ENCODE results near the gene CENPP.

- TF ChIP-seq CTCF (IDR thresholded peaks at IDR 0.05) (no peak), POLR2A (IDR thresholded peaks at IDR 0.05) (no peak), EP300 (IDR thresholded peaks at IDR 0.05; ENCODE audit: low read depth) (no peak), POLR2AphosphoS5 (IDR thresholded peaks at IDR 0.05) (no peak)
Observed at GRCh38 chr9:92605224-92605623, 279.5 kb downstream of the CENPP start.

Data from transverse colon (tissue), 4 donors.